ENCODE measurements around the gene GPX6.
"Not testable (repeated sequence)": the region's sequence is repeated elsewhere in the genome, so short reads cannot be mapped to it uniquely, and the experiment has no call there.

The GPX6 gene

DNA sequence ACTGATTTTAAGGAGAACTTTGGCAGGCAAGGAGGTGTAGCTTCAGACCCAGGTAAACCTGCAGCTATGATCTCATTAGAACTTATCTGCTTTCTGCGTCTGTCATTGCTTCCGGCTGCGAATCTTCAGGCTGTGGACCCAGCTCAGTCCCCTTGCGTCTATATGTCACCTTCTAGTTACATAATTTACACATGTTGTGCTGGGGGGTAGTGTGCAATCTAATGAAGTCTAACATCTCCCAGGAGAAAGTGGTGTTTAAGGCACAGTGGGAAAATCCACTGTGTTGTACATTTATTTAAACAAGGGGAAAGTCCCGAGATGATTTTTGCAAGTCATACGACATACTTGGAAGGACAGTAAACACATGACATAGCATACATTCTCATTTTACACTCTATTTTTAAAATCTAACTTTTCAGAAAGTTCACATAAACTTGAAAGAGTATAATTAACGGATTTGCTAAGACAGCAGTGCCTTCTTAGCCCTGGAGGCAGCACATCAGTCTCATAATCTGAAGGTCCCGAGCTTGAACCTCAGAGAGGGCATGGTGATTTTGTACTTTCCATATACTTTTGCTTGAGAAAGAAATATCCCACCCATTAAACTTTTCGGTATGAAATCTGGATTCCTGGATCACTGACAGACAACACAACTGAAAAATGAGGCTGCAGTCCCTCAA is 35.2 kb downstream of the GPX6 start:
- no peak for DNase-seq

DNA sequence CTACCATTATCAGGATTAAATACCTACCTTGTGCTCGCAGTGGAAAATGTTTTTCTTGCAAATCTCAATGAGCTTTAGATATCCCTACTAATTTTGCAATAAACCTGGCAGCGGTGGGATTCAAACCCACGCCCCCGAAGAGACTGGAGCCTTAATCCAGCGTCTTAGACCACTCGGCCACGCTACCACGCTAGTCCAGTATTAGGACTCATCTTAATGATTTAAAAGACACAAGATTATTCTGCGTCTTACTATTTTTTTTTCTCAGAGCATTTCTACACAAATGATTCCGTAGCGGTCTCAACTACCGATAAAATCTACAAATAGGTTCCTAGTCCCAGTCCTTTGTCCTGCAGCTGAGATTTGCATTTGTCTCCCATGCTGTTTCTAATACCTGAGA is 37.1 kb downstream of the GPX6 start:
- DNase-seq = no peak

DNA sequence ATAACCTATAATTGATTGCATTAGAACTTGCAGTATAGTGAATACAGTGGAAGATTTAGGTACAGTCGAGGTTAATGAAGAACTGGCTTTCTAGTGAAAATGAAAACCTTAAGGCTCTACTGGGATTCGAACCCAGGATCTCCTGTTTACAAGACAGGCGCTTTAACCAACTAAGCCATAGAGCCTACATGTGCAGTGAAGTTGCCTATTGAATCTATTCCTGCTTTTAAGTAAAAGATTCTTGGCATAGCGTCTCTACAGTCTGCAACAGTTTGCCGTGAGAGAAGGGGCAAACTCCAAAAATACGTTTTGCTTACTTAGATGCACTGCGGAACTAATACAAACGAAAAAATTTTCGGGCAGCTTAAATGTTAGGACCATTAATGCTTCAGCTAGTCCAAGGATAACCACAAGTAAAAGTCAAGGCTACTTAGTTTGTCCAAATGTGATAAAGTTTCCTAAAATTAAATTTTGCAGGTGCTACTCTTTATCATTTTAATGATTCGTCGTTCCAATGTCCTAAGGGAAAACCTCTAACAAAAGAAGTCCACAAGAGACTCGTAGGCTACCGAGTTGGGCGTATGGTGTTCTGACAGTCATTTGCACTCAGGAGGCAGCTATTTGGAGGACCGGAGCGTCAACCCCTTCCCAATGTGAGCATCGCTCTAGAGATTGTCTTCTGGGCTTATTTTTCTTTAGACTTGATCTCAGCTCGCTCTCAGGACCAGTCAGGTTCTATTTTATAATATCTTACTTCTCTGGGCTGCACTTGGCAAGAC is 41.0 kb downstream of the GPX6 start:
- DNase-seq = no peak

DNA sequence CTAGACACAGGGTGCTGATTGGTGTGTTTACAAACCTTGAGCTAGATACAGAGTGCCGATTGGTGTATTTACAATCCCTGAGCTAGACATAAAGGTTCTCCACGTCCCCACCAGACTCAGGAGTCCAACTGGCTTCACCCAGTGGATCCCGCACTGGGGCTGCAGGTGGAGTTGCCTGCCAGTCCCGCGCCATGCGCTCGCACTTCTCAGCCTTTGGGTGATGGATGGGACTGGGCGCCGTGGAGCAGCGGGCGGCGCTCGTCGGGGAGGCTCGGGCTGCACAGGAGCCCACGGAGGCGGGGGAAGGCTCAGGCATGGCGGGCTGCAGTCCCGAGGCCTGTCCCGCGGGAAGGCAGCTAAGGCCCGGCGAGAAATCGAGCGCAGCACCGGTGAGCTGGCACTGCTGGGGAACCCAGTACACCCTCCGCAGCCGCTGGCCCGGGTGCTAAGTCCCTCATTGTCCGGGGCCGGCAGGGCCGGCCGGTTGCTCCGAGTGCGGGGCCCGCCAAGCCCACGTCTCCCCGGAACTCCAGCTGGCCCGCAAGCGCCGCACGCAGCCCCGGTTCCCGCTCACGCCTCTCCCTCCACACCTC is 46.3 kb downstream of the GPX6 start:
- not testable (repeated sequence) for DNase-seq

DNA sequence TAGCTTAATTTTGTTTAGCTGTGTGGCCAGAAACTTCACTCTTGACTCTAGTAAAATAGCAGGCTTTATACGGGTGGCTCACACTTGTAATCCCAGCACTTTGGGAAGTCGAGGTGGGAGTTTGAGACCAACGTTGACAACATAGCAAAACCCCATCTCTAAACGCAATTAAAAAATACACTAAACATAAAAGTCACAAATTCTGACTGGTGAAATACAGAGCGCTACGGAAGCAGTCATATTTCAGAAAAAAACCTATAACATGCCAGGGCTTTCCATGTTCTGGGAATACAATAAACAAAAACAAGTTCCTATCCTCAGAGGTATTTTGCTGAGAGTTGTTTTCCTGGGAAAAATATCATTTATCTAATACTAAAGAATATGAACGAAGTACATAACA is 47.5 kb downstream of the GPX6 start:
- no peak for DNase-seq

DNA sequence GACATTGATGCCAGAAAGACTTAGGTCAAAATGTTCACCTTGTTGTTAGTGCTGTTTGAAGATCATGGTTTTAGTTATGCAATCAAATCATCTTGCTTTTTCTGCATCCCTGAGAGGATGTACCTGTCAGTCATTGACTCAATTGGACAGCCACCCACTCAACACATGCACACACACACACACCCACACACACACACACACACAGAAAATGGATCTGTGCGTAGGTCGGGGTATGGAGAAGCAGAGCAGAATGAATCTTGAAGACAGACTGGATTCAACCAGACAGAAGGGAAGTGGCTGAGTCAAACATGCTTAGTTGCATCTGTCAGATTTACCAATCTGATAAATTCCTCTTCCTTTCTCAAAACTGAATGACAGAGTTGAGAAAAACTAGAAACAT is 53.2 kb downstream of the GPX6 start:
- DNase-seq = no peak

DNA sequence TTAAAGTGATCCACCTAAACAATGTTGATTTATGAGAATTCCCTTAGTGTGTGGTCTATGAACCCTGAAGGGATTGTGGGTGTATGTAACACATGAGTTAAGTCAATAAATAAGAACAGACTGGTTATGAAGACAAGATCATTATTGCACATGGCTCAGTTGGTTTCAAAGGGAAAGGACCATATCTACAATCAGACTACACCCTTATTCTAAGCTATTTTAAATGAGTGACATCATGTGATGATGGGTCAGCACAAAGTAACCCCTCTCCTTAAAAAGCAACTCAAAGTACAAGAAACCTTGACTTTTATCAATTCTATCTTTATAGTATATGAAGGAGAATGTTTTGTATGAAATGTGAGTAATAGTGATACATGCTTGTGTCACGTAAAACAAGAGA is 57.0 kb downstream of the GPX6 start:
- DNase-seq = no peak
